ENCODE results near the gene DCHS1.
A peak's percentile ranks its signal among the peaks of the same experiment; 100 is the strongest.

Gene DCHS1

GRCh38 chr11:6620636-6621035 is 35.0 kb downstream of the DCHS1 start:
- in situ Hi-C loops (cut with MboI; ENCODE audit: low sequenced_read_pairs, unreplicated experiment): no loop called here
- TF ChIP-seq CTCF (IDR thresholded peaks at IDR 0.05; ENCODE audit: borderline replicate concordance, control extremely low read depth, extremely low read depth, insufficient read depth, missing control alignments): no peak
- DNase-seq (ENCODE audit: low spot score): no peak

- TF ChIP-seq CTCF (IDR thresholded peaks at IDR 0.05; ENCODE audit: borderline replicate concordance, control extremely low read depth, extremely low read depth, insufficient read depth, missing control alignments): no peak
- in situ Hi-C loops (cut with MboI; ENCODE audit: low sequenced_read_pairs, unreplicated experiment): no loop called here
- DNase-seq (ENCODE audit: low spot score): peak; percentile 98
Measured at GRCh38 chr11:6619004-6619745, 36.4 kb downstream of the DCHS1 start, which contains the start of gene TPP1. TPP1 (minus strand) TSS chr11:6619422; CDS start chr11:6619400, 22 bp downstream.

- in situ Hi-C loops (cut with MboI; ENCODE audit: low sequenced_read_pairs, unreplicated experiment): no loop called here
- no peak for TF ChIP-seq CTCF (IDR thresholded peaks at IDR 0.05; ENCODE audit: borderline replicate concordance, control extremely low read depth, extremely low read depth, insufficient read depth, missing control alignments)
- no peak for DNase-seq (ENCODE audit: low spot score)
Measured at GRCh38 chr11:6618117-6619003, 37.2 kb downstream of the DCHS1 start.

- in situ Hi-C loops (cut with MboI; ENCODE audit: low sequenced_read_pairs, unreplicated experiment): no loop called here
- no peak for DNase-seq (ENCODE audit: low spot score)
- no peak for TF ChIP-seq CTCF (IDR thresholded peaks at IDR 0.05; ENCODE audit: borderline replicate concordance, control extremely low read depth, extremely low read depth, insufficient read depth, missing control alignments)
Measured at GRCh38 chr11:6617315-6617781, 38.3 kb downstream of the DCHS1 start.

GRCh38 chr11:6616596-6617250 is 38.9 kb downstream of the DCHS1 start:
- in situ Hi-C loops (cut with MboI; ENCODE audit: low sequenced_read_pairs, unreplicated experiment): no loop called here
- no peak for TF ChIP-seq CTCF (IDR thresholded peaks at IDR 0.05; ENCODE audit: borderline replicate concordance, control extremely low read depth, extremely low read depth, insufficient read depth, missing control alignments)
- DNase-seq (ENCODE audit: low spot score): no peak

- no peak for DNase-seq (ENCODE audit: low spot score)
- in situ Hi-C loops (cut with MboI; ENCODE audit: low sequenced_read_pairs, unreplicated experiment): no loop called here
- no peak for TF ChIP-seq CTCF (IDR thresholded peaks at IDR 0.05; ENCODE audit: borderline replicate concordance, control extremely low read depth, extremely low read depth, insufficient read depth, missing control alignments)
Measured at GRCh38 chr11:6615882-6616585, 39.6 kb downstream of the DCHS1 start.
